Measurements from ENCODE around the gene STC2.

- TF ChIP-seq CTCF (IDR thresholded peaks at IDR 0.05) (no peak), POLR2A (IDR thresholded peaks at IDR 0.05) (no peak)
These were observed 24.2 kb downstream of the STC2 start for GRCh38 chr5:173303878-173304590.

Data from thyroid gland (tissue), 4 donors.